Measurements from ENCODE around the gene ROM1.

Gene ROM1

GRCh38 chr11:62588966-62589637 is 24.0 kb upstream of the ROM1 start:
- DNase-seq (ENCODE audit: low spot score), result no peak

GRCh38 chr11:62591448-62592145 is 21.5 kb upstream of the ROM1 start, which contains the start of gene TUT1:
Gene TUT1, minus strand, starts transcription at chr11:62591523. Its CDS starts 38 bp downstream, at chr11:62591485.
- DNase-seq (ENCODE audit: low spot score), result peak; percentile 99

DNA sequence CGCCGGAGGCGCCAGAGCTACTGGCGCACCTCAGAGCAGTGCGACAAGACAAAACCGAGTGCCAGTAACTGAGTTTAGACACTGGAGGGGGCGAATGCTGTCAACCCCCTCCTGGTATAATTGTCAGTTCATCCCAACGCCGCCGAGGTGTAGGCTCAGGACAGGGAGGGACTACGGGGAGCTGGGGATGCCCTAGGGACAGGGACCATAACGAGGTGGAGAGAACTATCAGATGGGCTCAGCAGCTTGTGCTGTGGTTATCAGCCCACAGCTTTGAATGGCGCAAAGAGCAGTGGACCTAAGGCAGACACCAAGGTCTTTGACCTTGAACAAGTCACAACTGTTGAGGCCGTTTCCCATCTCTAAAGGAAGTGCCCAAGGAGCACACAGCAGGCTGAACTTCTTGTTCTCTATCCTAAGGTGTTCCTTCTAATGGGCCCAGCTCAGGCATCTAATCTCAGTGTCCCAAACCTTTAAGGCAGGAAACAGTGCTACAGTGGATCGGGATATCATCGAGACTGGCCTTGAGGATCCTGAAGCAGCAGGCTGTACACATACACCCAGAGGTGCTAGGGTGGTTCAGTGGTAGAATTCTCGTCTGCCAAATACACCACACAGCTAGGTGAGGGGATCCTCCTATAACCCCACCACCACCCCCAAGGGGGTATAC is 20.8 kb upstream of the ROM1 start:
- DNase-seq (ENCODE audit: low spot score), result no peak

- DNase-seq (ENCODE audit: low spot score), result no peak
Observed at GRCh38 chr11:62592989-62593421, 20.1 kb upstream of the ROM1 start.

- DNase-seq (ENCODE audit: low spot score), result no peak
Observed at GRCh38 chr11:62593434-62594044, 19.5 kb upstream of the ROM1 start.

GRCh38 chr11:62595124-62595523 is 17.9 kb upstream of the ROM1 start:
- DNase-seq (ENCODE audit: low spot score), result no peak

DNA sequence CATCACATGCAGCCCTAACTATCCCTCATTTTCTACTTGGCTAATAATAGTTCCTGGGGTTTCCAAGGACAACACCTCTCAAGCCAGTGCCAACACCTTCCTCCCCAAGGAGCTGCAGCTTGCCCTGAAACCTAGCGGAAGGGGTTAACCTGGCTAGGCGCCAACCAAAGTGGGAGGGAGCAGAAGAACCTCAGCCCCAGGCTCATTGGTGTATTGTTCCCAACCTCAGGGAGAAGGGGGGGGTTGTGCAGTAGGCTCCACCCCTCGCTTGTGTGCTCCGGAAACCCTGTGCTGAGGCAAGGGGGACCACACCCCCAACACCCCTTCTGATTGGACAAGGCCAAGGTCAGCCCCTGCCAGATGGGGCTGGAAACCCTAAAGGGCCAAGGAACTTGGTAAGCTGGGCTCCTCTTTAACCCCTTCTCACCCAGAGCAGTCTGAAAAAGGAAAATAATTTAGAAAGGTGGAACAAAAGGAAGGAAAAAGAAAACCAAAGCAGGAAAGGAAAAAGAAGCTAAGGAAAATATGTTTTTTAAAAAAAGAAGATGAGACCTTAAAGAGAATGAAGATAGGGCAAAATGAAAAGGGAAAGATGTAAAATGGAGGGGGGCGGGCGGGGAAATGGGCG is 13.9 kb upstream of the ROM1 start:
- DNase-seq (ENCODE audit: low spot score), result peak; percentile 98

GRCh38 chr11:62599901-62600300 is 13.2 kb upstream of the ROM1 start:
- DNase-seq (ENCODE audit: low spot score), result no peak

DNA sequence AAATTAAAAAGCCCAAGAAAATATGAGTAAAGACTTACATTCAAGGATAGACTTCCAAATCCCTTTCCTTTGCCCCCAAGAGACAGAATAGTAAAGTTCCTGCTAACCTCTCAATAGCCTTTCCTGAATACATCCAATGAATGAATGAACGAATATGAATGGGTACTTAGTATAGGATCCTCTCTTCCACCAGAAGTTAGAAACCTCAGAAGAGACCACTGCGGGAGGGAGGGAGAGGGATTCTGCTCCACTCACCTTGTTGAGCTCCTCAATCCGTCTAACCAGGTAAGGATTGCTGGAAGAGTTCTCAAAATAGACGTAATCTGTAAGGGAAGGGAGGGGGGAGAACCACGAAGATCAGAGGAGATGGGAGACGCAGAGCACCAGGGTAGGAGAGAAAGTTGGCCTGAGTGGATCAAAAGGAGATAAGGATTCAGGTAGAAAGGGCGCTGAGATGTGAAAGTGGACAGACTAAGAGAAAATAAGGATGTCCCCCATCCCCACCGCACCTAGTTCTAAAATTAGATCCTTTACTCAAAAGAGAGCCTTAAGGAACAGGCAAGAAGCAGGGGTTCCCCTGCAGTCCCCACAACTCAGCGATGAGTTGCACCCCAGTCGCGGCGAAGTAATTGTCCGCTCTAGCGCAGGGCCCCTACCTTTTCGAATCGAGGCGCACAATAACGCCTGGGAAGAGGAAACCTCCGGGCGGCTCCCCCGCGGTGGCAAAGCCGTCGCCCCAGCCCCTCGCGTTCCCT is 12.5 kb upstream of the ROM1 start:
- DNase-seq (ENCODE audit: low spot score), result no peak

DNA sequence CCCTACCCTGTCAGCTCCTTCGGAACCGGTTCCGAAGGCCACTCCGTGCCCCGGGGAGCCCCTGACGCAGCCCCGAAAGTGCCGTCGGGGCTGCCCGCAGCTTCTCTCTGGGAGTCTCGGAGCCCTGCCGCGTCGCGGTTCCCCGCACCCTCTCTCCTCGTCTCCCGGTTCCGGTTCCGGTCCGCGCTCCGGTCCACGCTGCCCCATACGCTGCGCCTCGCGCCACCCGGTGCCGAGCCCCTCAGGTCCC is 12.0 kb upstream of the ROM1 start:
- peak; percentile 33 for DNase-seq (ENCODE audit: low spot score)

DNA sequence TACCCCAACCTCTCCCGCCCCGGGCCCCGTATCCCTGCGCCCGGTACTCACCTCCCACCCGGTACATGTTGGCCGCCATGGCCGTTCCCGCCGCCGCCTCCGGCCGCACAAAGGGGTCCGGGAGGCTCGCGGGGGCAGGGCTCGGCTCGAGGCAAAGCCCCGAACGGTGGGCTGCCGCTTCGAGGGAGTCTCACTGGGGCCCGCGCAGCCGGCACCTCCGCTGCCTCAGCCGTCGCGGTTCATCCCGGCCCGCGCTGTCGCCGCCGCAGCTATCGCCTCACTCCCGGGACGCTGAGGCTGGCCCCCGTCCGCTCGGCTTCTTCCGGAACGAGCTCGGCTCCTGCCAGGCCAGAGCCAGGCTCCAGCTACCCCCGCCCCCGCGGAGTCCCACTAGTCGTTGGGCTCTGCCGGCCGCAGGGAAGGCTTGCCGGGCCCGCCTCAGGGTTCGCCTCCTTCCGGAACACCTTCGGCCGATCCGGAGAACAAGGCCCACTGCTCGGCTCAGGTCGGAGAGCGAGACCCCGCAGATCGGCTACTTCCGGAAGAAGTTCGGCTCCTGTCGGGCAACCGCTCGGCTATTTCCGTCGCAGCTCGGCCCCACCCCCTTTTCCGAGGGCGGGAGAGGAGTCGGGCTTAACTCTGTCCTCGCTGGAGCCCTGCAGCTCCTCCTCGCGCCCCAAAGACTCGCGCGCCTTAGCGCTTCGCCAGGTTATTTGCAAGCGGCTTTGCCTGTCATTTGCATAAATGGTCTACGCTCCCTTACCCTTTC is 11.5 kb upstream of the ROM1 start, which contains the start of gene MTA2:
MTA2 (minus strand) TSS at position 494 of the 769 bp plus-strand sequence; CDS start at position 79, 415 bp downstream.
- DNase-seq (ENCODE audit: low spot score), result peak; percentile 96

DNA sequence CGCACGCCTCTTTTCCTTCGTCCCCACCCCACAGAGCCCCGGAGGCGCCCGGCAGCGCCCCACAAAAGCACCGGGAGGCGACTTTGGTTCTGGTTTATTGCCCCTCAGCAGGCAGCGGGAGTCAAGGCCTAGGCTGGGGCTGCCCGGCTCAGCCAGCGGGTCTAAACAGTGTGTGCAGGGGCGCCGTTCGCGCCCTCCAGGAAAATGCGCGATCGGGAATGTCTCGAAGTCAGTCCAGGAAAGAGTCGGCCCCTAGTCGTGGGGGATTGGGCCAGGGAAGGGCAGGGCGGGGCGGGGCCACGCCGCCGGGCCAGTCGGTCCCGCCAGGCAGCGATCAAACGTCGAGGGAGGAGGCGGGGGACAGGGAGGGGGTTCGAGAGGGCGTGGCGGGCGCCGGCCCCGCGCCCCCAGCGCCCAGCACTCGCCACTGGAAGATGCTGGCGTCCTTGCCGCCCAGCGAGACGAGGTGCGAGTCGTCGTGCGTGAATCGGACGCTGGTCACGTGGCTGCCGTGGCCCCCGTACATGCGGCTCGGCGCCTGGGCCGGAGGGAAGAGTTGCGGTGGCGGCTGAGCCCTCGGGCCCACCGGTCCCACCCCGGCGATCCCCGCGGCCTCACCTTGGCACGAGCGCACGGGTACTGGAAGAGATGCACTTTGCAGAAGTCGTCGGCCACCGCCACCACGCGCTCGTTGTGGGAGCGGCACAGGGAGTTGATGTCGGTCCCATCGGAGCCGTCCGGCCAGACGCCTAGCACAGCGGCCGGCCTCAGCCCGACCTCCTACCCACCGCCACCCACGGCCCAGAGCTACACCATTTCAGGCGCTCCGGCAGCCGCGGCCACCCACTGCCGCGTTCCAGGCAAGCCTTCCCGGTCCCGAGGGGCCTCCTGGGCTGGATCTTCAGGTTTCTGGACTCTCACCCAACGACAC is 10.7 kb upstream of the ROM1 start:
- DNase-seq (ENCODE audit: low spot score), result peak; percentile 41

DNA sequence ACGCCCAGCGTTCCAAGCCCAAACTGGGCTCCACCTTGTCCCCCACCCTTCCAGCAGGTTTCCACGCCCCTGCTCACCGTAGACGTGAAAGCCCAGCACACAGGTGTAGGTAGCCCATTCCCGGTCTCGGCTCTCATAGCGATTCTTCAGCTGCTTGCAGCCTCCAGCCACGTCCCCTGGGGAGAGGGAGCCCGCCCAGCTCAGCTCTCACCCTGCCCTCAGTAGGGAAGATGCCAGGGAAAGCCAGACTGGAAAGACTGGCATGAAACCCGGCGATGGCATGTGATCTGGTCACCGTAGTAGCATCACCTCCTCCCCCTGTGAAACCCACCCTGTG is 10.0 kb upstream of the ROM1 start:
- DNase-seq (ENCODE audit: low spot score), result no peak

GRCh38 chr11:62603776-62604299 is 9.2 kb upstream of the ROM1 start:
- no peak for DNase-seq (ENCODE audit: low spot score)

GRCh38 chr11:62604460-62605120 is 8.5 kb upstream of the ROM1 start:
- DNase-seq (ENCODE audit: low spot score), result no peak

DNA sequence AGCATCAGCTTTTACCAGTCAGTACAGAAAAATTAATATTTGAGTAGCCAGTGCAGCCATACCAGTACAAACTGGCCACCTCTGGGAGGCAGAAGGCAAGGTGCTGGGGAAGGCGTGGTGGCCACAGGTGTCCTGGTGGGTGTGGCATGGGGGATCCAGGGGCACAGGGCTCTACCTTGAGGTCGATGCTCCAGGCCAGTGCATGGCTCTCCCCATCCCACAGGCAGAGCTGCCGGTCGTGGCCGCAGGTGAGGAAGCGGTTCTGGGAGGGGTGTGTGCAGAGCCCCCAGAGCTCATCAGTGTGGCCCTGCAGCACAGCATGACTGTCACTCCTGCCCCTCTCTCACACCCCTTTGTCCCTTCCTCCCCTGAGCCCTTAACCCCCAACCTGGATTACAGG is 7.6 kb upstream of the ROM1 start:
- DNase-seq (ENCODE audit: low spot score), result no peak

- DNase-seq (ENCODE audit: low spot score), result no peak
Observed at GRCh38 chr11:62605902-62606301, 7.2 kb upstream of the ROM1 start.

DNA sequence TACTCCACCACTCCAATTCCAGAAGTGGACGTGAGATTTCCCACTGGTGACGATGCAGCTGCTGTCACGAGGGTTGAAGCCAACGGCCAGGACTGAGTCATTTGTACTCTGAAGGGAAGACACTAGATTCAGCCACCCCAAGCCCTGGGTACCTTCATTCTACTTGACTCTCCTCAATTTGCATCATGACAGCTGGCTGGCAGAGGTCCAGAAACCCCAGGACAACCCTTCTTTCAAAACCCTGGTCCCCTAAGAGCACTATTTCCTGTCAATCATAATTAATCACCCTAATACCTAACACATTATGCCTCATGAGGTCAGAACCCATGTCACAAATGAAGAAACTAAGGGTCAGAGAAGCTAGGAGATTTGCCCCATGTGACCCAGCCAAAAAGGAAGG is 5.3 kb upstream of the ROM1 start:
- DNase-seq (ENCODE audit: low spot score), result no peak

GRCh38 chr11:62608776-62609175 is 4.3 kb upstream of the ROM1 start:
- DNase-seq (ENCODE audit: low spot score), result no peak

Measured in kidney capillary endothelial cell (primary cell).